GM18499 (cell line): ENCODE measurements around the gene REG4.
"Not testable (repeated sequence)": the region's sequence is repeated elsewhere in the genome, so short reads cannot be mapped to it uniquely, and the experiment has no call there.

Experiments used
- ATAC-seq: cut with Tn5 transposase; IDR thresholded peaks from one replicate; pipeline ENCODE4 v1.9.1; 2021; ENCODE audit warnings: moderate number of reproducible peaks; ENCODE audit not compliant: insufficient read depth, unreplicated experiment

REG4 gene

GRCh38 chr1:119811387-119811786 lies at the start of gene REG4:
REG4 (minus strand) TSS chr1:119811460; CDS start chr1:119808769, 2,691 bp downstream.
- no peak for ATAC-seq

- ATAC-seq: no peak
These were observed 48.4 kb upstream of the REG4 start for GRCh38 chr1:119859647-119860046.

GRCh38 chr1:119858556-119859214 lies 47.4 kb upstream of the REG4 start:
- not testable (repeated sequence) for ATAC-seq

GRCh38 chr1:119858126-119858525 lies 46.9 kb upstream of the REG4 start:
- ATAC-seq: no peak

DNA sequence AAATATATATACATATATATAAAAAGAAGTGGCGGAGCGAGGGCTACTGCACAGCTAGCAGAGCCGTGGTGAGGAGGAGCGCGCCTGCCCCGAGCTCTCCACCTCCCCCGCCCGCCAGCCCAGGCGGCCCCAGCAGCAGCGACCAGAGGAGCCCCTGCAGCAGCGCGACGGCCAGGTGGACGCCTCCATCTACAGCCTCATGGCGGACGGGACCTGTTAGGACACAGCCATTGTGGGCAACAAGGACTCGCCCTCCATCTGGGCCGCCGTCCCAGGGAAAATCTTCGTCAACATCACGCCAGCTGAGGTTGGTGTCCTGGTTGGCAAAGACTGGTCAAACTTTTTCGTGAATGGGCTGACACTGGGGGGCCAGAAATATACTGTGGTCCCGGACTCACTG lies 41.9 kb upstream of the REG4 start:
- ATAC-seq: no peak

- not testable (repeated sequence) for ATAC-seq
These were observed 32.9 kb upstream of the REG4 start for GRCh38 chr1:119844206-119844605.

- ATAC-seq: no peak
These were observed 30.0 kb upstream of the REG4 start for GRCh38 chr1:119841306-119841705.

GRCh38 chr1:119840745-119841144 lies 29.5 kb upstream of the REG4 start:
- ATAC-seq: no peak

DNA sequence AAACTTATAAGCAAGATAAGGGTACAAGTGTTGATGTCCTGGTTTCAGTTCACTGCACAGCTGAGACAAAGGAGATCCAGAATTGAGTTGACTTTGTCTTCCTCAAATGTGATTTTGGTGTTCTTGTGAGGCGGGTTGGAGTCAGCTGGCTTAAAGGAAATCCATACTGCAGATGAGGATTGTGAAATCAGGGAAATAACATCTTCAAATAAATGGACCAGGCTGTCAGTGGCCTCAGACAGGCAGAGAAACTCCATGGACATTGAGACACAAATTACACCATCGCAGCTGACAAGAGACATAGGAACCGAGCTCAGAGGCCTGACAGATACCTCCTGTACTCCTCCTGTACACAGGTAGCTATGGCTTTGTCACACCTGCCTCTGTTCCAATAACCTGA lies 27.0 kb upstream of the REG4 start:
- ATAC-seq: no peak

GRCh38 chr1:119834990-119835389 lies 23.7 kb upstream of the REG4 start:
- ATAC-seq: no peak

DNA sequence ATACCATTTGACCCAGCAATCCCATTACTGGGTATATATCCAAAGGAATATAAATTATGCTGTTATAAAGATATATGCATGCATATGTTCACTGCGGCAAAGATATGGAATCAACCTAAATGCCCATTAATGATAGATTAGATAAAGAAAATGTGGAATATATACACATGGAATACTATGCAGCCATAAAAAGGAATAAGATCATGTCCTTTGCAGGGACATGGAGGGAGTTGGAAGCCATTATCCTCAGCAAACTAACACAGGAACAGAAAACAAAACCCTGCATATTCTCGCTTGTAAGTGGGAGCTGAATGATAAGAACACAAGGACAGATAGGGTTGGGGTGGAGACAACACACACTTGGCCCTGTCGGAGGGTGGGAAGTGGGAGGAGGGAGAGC lies 19.8 kb upstream of the REG4 start:
- ATAC-seq: no peak

DNA sequence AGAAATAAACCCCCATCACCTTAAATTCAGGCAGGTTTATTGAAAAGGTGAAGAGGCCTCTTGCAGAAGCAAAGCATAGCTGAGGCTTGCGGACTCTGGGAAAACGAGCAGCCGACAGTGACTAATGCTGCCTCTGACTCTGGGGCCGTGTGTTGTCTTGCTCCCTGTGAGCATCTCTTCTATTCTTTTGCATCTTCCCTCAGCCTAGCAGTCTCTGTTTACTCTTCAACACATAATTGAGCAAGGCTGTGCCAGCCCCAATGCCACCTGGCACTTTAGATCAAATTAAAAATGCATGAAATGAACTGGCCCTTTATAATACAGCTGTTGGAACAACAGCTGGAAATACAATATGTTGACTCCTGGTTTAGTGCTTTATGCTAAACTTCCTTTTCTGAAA lies 18.4 kb upstream of the REG4 start:
- ATAC-seq: no peak

GRCh38 chr1:119829006-119829405 lies 17.7 kb upstream of the REG4 start:
- ATAC-seq: not testable (repeated sequence)

GRCh38 chr1:119828266-119828665 lies 17.0 kb upstream of the REG4 start:
- no peak for ATAC-seq

GRCh38 chr1:119827010-119827409 lies 15.8 kb upstream of the REG4 start:
- no peak for ATAC-seq

- no peak for ATAC-seq
These were observed 11.1 kb upstream of the REG4 start for GRCh38 chr1:119822406-119822805.

DNA sequence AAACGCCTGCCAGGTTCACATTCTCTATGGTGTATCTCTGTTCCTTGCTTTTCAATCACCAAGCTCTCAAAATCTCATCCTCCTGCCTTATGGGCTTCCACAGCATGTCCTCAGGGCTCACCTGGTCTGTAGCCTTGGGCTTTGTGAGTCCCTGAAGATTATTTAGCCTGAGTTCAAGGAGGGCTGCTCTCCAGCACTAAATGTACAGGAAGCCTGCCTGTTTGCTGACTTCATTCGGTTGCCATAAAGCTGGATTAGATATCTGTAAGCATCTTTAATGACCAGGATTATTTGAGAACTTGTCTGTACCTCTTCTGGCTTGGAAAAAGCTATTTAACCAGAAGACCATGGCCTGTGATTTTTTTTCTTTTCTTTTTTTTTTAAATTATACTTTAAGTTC lies 6.9 kb upstream of the REG4 start:
- no peak for ATAC-seq

- no peak for ATAC-seq
These were observed 5.1 kb upstream of the REG4 start for GRCh38 chr1:119816407-119816806.

GRCh38 chr1:119815928-119816327 lies 4.7 kb upstream of the REG4 start:
- no peak for ATAC-seq

GRCh38 chr1:119815361-119815760 lies 4.1 kb upstream of the REG4 start:
- ATAC-seq: no peak

DNA sequence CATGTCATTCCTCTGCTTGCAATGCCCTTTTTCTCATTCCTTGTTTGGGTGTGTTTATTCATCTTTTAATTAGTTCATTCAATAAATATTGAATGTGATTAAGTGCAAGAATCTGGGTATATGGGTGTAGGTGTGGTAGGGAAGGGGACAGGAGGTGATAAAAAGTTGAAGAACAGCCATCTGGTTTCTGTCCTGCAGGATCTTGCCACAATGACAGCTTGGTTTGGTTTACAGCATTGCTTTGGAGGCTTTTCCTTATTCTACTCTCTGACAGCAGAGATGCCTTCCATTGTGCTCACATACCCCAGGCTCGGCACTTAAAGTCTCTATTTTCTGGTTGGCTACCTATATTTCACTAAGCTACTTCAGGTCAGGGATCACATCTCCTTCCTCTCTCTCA lies 3.0 kb upstream of the REG4 start:
- no peak for ATAC-seq

DNA sequence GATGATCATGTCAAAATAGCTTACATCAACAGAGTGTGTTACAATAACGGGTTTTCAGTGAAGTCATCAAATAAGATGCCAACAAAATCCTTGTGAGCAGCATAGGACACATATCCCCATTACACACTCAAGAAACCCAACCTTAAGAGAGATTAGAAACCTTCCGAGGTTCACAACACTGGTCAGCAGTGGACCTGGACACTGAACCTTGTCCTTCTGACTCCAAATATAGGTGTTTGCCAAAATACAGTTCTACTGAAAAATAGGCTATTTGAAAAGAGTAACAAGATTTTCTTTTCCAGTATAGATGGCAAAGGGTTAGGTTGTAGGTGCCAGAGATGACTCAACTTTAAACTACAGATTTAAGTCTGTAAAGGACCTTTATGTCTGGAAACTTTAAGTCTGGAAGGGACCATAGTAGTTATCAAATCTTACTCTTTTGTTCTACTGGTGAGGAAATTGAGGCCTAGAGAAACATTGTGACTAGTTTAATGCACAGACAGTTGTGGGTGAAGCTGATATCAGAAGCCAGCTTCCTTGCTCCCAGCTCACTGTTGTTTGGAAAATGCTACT lies 811 bp upstream of the REG4 start:
- ATAC-seq: no peak
